ENCODE results near the gene RFK. TPM values are rescaled to one million over a fixed set of nuclear protein-coding genes. Genes with fewer than 3 reads are reported as not detected.
A peak's percentile ranks its signal among the peaks of the same experiment; 100 is the strongest.

RFK gene
- total and polyA plus RNA-seq, 9 of the 15 experiments (the other 6 are each of a cell fraction or from before 2014, with no cell fraction given): 3.8 to 51.1 (median 14.8) TPM

DNA sequence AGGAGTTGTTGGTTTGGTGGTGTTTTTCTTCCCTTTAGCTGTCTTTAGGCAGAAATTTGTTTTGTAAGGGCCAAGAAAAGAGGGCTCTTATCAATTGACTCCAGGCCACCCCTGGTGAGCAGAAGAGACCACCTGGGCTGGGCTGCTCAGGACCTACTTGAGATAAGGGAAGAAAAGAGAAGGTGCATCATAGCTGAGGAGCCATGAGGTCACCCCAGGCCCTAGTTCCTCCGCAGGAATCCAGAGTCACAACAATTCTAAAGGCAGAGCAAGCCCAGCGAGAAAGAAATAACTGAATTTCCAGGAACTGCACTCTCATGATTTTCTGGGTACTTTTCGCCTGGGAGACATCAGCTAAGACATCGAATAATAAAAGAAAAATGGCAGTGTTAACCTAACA, 34.9 kb downstream of the RFK start (continued):
- TF ChIP-seq, protein P1, sequence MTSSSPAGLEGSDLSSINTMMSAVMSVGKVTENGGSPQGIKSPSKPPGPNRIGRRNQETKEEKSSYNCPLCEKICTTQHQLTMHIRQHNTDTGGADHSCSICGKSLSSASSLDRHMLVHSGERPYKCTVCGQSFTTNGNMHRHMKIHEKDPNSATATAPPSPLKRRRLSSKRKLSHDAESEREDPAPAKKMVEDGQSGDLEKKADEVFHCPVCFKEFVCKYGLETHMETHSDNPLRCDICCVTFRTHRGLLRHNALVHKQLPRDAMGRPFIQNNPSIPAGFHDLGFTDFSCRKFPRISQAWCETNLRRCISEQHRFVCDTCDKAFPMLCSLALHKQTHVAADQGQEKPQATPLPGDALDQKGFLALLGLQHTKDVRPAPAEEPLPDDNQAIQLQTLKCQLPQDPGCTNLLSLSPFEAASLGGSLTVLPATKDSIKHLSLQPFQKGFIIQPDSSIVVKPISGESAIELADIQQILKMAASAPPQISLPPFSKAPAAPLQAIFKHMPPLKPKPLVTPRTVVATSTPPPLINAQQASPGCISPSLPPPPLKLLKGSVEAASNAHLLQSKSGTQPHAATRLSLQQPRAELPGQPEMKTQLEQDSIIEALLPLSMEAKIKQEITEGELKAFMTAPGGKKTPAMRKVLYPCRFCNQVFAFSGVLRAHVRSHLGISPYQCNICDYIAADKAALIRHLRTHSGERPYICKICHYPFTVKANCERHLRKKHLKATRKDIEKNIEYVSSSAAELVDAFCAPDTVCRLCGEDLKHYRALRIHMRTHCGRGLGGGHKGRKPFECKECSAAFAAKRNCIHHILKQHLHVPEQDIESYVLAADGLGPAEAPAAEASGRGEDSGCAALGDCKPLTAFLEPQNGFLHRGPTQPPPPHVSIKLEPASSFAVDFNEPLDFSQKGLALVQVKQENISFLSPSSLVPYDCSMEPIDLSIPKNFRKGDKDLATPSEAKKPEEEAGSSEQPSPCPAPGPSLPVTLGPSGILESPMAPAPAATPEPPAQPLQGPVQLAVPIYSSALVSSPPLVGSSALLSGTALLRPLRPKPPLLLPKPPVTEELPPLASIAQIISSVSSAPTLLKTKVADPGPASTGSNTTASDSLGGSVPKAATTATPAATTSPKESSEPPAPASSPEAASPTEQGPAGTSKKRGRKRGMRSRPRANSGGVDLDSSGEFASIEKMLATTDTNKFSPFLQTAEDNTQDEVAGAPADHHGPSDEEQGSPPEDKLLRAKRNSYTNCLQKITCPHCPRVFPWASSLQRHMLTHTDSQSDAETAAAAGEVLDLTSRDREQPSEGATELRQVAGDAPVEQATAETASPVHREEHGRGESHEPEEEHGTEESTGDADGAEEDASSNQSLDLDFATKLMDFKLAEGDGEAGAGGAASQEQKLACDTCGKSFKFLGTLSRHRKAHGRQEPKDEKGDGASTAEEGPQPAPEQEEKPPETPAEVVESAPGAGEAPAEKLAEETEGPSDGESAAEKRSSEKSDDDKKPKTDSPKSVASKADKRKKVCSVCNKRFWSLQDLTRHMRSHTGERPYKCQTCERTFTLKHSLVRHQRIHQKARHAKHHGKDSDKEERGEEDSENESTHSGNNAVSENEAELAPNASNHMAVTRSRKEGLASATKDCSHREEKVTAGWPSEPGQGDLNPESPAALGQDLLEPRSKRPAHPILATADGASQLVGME (CRISPR knock-in tag; IDR thresholded peaks at IDR 0.05): no peak
- TF ChIP-seq, protein P2, sequence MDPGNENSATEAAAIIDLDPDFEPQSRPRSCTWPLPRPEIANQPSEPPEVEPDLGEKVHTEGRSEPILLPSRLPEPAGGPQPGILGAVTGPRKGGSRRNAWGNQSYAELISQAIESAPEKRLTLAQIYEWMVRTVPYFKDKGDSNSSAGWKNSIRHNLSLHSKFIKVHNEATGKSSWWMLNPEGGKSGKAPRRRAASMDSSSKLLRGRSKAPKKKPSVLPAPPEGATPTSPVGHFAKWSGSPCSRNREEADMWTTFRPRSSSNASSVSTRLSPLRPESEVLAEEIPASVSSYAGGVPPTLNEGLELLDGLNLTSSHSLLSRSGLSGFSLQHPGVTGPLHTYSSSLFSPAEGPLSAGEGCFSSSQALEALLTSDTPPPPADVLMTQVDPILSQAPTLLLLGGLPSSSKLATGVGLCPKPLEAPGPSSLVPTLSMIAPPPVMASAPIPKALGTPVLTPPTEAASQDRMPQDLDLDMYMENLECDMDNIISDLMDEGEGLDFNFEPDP (CRISPR knock-in tag; IDR thresholded peaks at IDR 0.05): no peak
- no peak for TF ChIP-seq ASH1L (IDR thresholded peaks at IDR 0.05; ENCODE audit: borderline replicate concordance, low read depth, partially characterized antibody)
- peak; percentile 29 to 57; a peak in 2 of 4 replicates for TF ChIP-seq ARNT (IDR thresholded peaks at IDR 0.05)
- peak; percentile 86 for TF ChIP-seq CCNT2 (IDR thresholded peaks at IDR 0.05; ENCODE audit: borderline replicate concordance, extremely low read depth, insufficient read length, low read depth, low read length)
- TF ChIP-seq CAMTA2 (CRISPR knock-in tag; conservative IDR thresholded peaks at IDR 0.05): no peak
- TF ChIP-seq ETV5 (CRISPR knock-in tag; IDR thresholded peaks at IDR 0.05; ENCODE audit: low read depth): no peak
- no peak for TF ChIP-seq PURB (CRISPR knock-in tag; IDR thresholded peaks at IDR 0.05; ENCODE audit: low read depth)
- TF ChIP-seq SP1 (CRISPR knock-in tag; IDR thresholded peaks at IDR 0.05): no peak
- TF ChIP-seq MYNN (IDR thresholded peaks at IDR 0.05): peak; percentile 60; the same call in 1 of the 2 replicates
- TF ChIP-seq MYNN (CRISPR knock-in tag; IDR thresholded peaks at IDR 0.05): no peak
- no peak for TF ChIP-seq ZNF174 (CRISPR knock-in tag; IDR thresholded peaks at IDR 0.05)
- TF ChIP-seq ZNF830 (CRISPR knock-in tag; IDR thresholded peaks at IDR 0.05): no peak
- TF ChIP-seq ZNF165 (CRISPR knock-in tag; IDR thresholded peaks at IDR 0.05; ENCODE audit: borderline replicate concordance): no peak
- TF ChIP-seq ZNF431 (CRISPR knock-in tag; IDR thresholded peaks at IDR 0.05): no peak
- 0 out of 2 replicates have a peak, but pooled peaks have one; percentile 39 for TF ChIP-seq NBN (IDR thresholded peaks at IDR 0.05; ENCODE audit: low read depth)
- TF ChIP-seq HMG20B (CRISPR knock-in tag; IDR thresholded peaks at IDR 0.05): no peak
- TF ChIP-seq, protein P3, sequence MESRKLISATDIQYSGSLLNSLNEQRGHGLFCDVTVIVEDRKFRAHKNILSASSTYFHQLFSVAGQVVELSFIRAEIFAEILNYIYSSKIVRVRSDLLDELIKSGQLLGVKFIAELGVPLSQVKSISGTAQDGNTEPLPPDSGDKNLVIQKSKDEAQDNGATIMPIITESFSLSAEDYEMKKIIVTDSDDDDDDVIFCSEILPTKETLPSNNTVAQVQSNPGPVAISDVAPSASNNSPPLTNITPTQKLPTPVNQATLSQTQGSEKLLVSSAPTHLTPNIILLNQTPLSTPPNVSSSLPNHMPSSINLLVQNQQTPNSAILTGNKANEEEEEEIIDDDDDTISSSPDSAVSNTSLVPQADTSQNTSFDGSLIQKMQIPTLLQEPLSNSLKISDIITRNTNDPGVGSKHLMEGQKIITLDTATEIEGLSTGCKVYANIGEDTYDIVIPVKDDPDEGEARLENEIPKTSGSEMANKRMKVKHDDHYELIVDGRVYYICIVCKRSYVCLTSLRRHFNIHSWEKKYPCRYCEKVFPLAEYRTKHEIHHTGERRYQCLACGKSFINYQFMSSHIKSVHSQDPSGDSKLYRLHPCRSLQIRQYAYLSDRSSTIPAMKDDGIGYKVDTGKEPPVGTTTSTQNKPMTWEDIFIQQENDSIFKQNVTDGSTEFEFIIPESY (CRISPR knock-in tag; IDR thresholded peaks at IDR 0.05): no peak
- no peak for TF ChIP-seq ZSCAN29 (IDR thresholded peaks at IDR 0.05)
- TF ChIP-seq BRCA1 (IDR thresholded peaks at IDR 0.05): no peak
- TF ChIP-seq BRCA1 (CRISPR knock-in tag; IDR thresholded peaks at IDR 0.05): no peak
- TF ChIP-seq JUND (IDR thresholded peaks at IDR 0.05; ENCODE audit: borderline replicate concordance, low read depth, low read length): peak; percentile 82
- TF ChIP-seq JUND (tag; IDR thresholded peaks at IDR 0.05; ENCODE audit: borderline replicate concordance, low read depth, low read length): peak; percentile 56; the same call in 2 of the 3 replicates
